HFFc6 (cell line): ENCODE data around the gene DPP4. TPM values are rescaled to one million over a fixed set of nuclear protein-coding genes. Genes with fewer than 3 reads are reported as not detected.
A peak's percentile ranks its signal among the peaks of the same experiment; 100 is the strongest.

Experiments
- DNase-seq: peaks from one replicate; pipeline ENCODE4 v3.0.0-alpha.2; 2018
- H3K27ac Mint-ChIP-seq: 2 replicates; pipeline ENCODE4 v1.8.0; 2020; ENCODE audit warnings: mild to moderate bottlenecking, mixed read lengths
- H3K27me3 Mint-ChIP-seq: 2 replicates; pipeline ENCODE4 v1.8.0; 2021; ENCODE audit warnings: mild to moderate bottlenecking, moderate library complexity, mixed read lengths; ENCODE audit not compliant: insufficient read depth
- H3K36me3 Mint-ChIP-seq: 2 replicates; pipeline ENCODE4 v1.8.0; 2021; ENCODE audit warnings: low read depth, mixed read lengths
- H3K4me1 Mint-ChIP-seq: 2 replicates; pipeline ENCODE4 v1.8.0; 2020; ENCODE audit warnings: low read depth, mixed read lengths
- H3K4me3 Mint-ChIP-seq: 2 replicates; pipeline ENCODE4 v1.8.0; 2020; ENCODE audit warnings: mild to moderate bottlenecking, moderate library complexity, mixed read lengths
- H3K9me3 Mint-ChIP-seq: 2 replicates; pipeline ENCODE4 v1.8.0; 2020; ENCODE audit warnings: mild to moderate bottlenecking, mixed read lengths
- total RNA-seq, 6 experiments: library from RNA; stranded (reverse); fragmentation: NEBNext Ultra II Directional; extraction: Animal tissue kit (Norgen Biotek cat#: 25700); gene quantifications; 2 replicates in 1 of 6; 3 replicates in 5 of 6; pipeline ENCODE4 v1.2.3, GENCODE V29; 2021
- TF ChIP-seq, protein P1 (sequence below): fragments of 200-600 bp; sonication (generic); IDR thresholded peaks from 2 replicates; pipeline ENCODE4 v1.5.0; 2021; ENCODE audit warnings: antibody characterized with exemption, mild to moderate bottlenecking

The DPP4 gene
- total RNA-seq, 6 experiments from 2014 or later: 30.7 to 44.1 (median 36.4) TPM

GRCh38 chr2:161994761-161995520 lies 79.1 kb downstream of the DPP4 start:
- Mint-ChIP-seq H3K27ac (no peak overlapping the region), H3K4me1 (peaks cover 28% of the 10 kb centered on the region), H3K4me3 (no peak overlapping the region), H3K36me3 (peaks cover 14% of the 10 kb centered on the region), H3K9me3 (no peaks in the 10 kb centered on the region), H3K27me3 (no peaks in the 10 kb centered on the region; the same call in 1 of the 2 replicates)
- DNase-seq: no peak
- TF ChIP-seq, protein P1, sequence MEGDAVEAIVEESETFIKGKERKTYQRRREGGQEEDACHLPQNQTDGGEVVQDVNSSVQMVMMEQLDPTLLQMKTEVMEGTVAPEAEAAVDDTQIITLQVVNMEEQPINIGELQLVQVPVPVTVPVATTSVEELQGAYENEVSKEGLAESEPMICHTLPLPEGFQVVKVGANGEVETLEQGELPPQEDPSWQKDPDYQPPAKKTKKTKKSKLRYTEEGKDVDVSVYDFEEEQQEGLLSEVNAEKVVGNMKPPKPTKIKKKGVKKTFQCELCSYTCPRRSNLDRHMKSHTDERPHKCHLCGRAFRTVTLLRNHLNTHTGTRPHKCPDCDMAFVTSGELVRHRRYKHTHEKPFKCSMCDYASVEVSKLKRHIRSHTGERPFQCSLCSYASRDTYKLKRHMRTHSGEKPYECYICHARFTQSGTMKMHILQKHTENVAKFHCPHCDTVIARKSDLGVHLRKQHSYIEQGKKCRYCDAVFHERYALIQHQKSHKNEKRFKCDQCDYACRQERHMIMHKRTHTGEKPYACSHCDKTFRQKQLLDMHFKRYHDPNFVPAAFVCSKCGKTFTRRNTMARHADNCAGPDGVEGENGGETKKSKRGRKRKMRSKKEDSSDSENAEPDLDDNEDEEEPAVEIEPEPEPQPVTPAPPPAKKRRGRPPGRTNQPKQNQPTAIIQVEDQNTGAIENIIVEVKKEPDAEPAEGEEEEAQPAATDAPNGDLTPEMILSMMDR: no peak

DNA sequence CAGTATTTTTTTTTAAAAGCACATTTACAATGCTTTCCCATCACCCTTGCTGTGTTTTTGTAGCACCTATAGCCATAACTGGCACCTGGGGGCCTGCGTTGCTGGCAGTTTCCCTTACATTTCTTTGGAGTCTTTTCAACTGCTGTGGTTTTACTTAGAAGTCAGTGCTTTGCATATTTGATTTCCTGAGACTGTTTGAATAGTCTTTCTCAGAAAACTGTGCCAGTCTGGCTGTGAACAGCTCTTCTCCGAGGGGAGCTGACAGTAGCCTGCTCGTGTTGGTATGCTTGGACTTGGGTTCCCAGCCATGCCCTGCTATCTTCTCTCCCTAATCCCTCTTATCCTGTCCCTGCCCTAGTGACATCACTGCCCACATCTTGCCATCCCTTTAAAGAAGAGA lies 81.5 kb downstream of the DPP4 start:
- no peak overlapping the region for H3K4me3 Mint-ChIP-seq
- peaks cover 28% of the 10 kb centered on the region for H3K4me1 Mint-ChIP-seq
- no peak for DNase-seq
- TF ChIP-seq, protein P1: no peak
- no peaks in the 10 kb centered on the region for H3K9me3 Mint-ChIP-seq
- peaks cover 12% of the 10 kb centered on the region; the same call in 1 of the 2 replicates for H3K36me3 Mint-ChIP-seq
- H3K27ac Mint-ChIP-seq: peak overlapping the region; percentile 57; the same call in 1 of the 2 replicates
- H3K27me3 Mint-ChIP-seq: peaks cover 6% of the 10 kb centered on the region; the same call in 1 of the 2 replicates

DNA sequence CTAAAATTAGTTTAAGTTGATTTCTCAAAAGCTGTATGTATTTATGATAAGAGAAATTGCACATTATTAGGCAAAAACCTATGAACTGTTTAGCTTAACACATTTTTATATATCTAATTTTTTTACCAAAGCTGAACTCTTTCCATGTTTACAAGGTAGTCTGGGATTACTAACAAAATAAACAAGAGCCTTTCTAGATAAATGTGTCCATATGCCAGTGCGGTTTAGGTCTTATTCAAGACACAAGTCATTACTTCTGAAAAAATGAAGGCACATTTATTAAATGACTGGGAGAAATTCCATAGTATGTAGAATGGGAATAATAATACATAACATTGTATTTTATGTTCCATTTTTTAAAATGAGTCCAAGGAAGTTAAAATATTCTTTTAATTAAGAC lies 82.0 kb downstream of the DPP4 start:
- Mint-ChIP-seq H3K9me3 (no peaks in the 10 kb centered on the region), H3K4me1 (peaks cover 28% of the 10 kb centered on the region), H3K27ac (no peak overlapping the region), H3K36me3 (peaks cover 12% of the 10 kb centered on the region; the same call in 1 of the 2 replicates), H3K4me3 (no peak overlapping the region), H3K27me3 (peaks cover 6% of the 10 kb centered on the region; the same call in 1 of the 2 replicates)
- TF ChIP-seq, protein P1: no peak
- no peak for DNase-seq

DNA sequence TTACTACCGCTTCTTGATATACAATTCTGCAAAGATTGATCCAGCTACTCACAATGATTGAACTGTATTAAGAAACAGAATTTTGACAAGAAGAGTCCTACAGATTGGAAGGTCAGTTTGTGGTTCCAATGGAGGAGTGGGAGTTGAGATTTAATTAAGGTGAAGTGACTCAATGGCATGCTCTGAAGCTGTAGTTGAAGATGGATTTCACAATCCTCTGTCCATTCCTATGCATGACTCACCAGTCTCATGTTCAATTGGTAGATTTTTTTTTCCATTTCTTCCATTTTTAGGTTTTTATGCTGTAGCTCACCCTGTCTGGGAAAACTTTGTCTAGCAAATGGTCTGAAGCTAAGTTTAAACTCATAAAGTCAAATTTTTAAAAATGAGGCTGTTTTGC lies 83.3 kb downstream of the DPP4 start:
- Mint-ChIP-seq H3K36me3 (peaks cover 12% of the 10 kb centered on the region; the same call in 1 of the 2 replicates), H3K4me3 (no peak overlapping the region), H3K4me1 (peaks cover 28% of the 10 kb centered on the region), H3K27me3 (peaks cover 6% of the 10 kb centered on the region; the same call in 1 of the 2 replicates), H3K9me3 (no peaks in the 10 kb centered on the region), H3K27ac (no peak overlapping the region)
- DNase-seq: peak; percentile 77
- TF ChIP-seq, protein P1: no peak

- no peak for DNase-seq
- Mint-ChIP-seq H3K27me3 (peaks cover 6% of the 10 kb centered on the region; the same call in 1 of the 2 replicates), H3K9me3 (no peaks in the 10 kb centered on the region), H3K27ac (no peak overlapping the region), H3K4me3 (no peak overlapping the region), H3K36me3 (peaks cover 7% of the 10 kb centered on the region; the same call in 1 of the 2 replicates), H3K4me1 (peaks cover 27% of the 10 kb centered on the region)
- TF ChIP-seq, protein P1: no peak
These were observed 84.0 kb downstream of the DPP4 start for GRCh38 chr2:161990036-161990435.
